Stimulated activated CD4-positive, alpha-beta T cell treated with anti-CD3 and anti-CD28 coated beads, Interleukin-12 subunit alpha, Interleukin-12 subunit beta, amount 100 ng/mL, for 48 hours (primary cell): ENCODE data around the gene GDPD3.
"Not testable (repeated sequence)": the region's sequence is repeated elsewhere in the genome, so short reads cannot be mapped to it uniquely, and the experiment has no call there.

ENCODE experiments used
- DNase-seq, 3 donors: peaks; one replicate each; pipeline ENCODE4 v3.0.0-alpha.2; 2020; ENCODE audit warnings: low read depth in 2 of 3, low spot score in 1 of 3

GDPD3 gene

GRCh38 chr16:30113031-30113710, at the start of gene GDPD3:
GDPD3 (minus strand) TSS chr16:30113537; CDS start chr16:30113478, 59 bp downstream.
- no peak for DNase-seq

GRCh38 chr16:30157214-30157613, 43.9 kb upstream of the GDPD3 start:
- no peak for DNase-seq

GRCh38 chr16:30155188-30155587, 41.9 kb upstream of the GDPD3 start:
- no peak for DNase-seq

- DNase-seq: no peak
Measured at GRCh38 chr16:30152517-30152916, 39.2 kb upstream of the GDPD3 start.

GRCh38 chr16:30151091-30151490, 37.8 kb upstream of the GDPD3 start:
- DNase-seq: no peak

GRCh38 chr16:30149250-30149930, 36.1 kb upstream of the GDPD3 start:
- DNase-seq: no peak

- DNase-seq: no peak
Measured at GRCh38 chr16:30147843-30148510, 34.6 kb upstream of the GDPD3 start.

GRCh38 chr16:30145657-30146056, 32.3 kb upstream of the GDPD3 start:
- no peak for DNase-seq

GRCh38 chr16:30144917-30145316, 31.6 kb upstream of the GDPD3 start:
- DNase-seq: no peak

GRCh38 chr16:30144017-30144416, 30.7 kb upstream of the GDPD3 start:
- no peak for DNase-seq

- no peak for DNase-seq
Measured at GRCh38 chr16:30143347-30143702, 30.0 kb upstream of the GDPD3 start.

- DNase-seq: no peak
Measured at GRCh38 chr16:30142672-30143346, 29.5 kb upstream of the GDPD3 start.

GRCh38 chr16:30141750-30142149, 28.4 kb upstream of the GDPD3 start:
- DNase-seq: no peak

- no peak for DNase-seq
Measured at GRCh38 chr16:30139583-30140481, 26.5 kb upstream of the GDPD3 start.

GRCh38 chr16:30137897-30138296, 24.6 kb upstream of the GDPD3 start:
- no peak for DNase-seq

GRCh38 chr16:30136971-30137605, 23.8 kb upstream of the GDPD3 start:
- no peak for DNase-seq

- no peak for DNase-seq
Measured at GRCh38 chr16:30132591-30132990, 19.3 kb upstream of the GDPD3 start.

- no peak for DNase-seq
Measured at GRCh38 chr16:30131869-30132475, 18.6 kb upstream of the GDPD3 start.

GRCh38 chr16:30127993-30128392, 14.7 kb upstream of the GDPD3 start:
- DNase-seq: no peak

GRCh38 chr16:30125690-30126089, 12.4 kb upstream of the GDPD3 start:
- not testable (repeated sequence) for DNase-seq
